ENCODE measurements around the gene COA7. TPM values are rescaled to one million over a fixed set of nuclear protein-coding genes. Genes with fewer than 3 reads are reported as not detected.

COA7 gene
- total and polyA plus RNA-seq, 12 donors, result 3.1 to 34.5 (median 12.9) TPM

- Histone ChIP-seq H3K36me3 (replicated peaks in 1 of 2) (no peaks in the 10 kb centered on the region), H3K4me3 (no peak overlapping the region), H3K27ac (no peak overlapping the region), H3K27me3 (no peaks in the 10 kb centered on the region), H3K9me3 (replicated peaks in 1 of 3) (no peaks in the 10 kb centered on the region), H3K4me1 (replicated peaks in 1 of 2) (no peaks in the 10 kb centered on the region)
- TF ChIP-seq POLR2A (IDR thresholded peaks at IDR 0.05) (no peak), CTCF (IDR thresholded peaks at IDR 0.05) (no peak)
- intact Hi-C loops (cut with DNase I), result no loop called here
- 77 to 85% (median 81%) methylated on average over 3 of the region's 3 CpGs for WGBS, 4 donors
- no peak for DNase-seq
These were observed 30.2 kb downstream of the COA7 start for GRCh38 chr1:52667984-52668383.

GRCh38 chr1:52667290-52667689 lies 30.9 kb downstream of the COA7 start:
- intact Hi-C loops (cut with DNase I), result no loop called here
- TF ChIP-seq POLR2A (IDR thresholded peaks at IDR 0.05) (no peak), CTCF (IDR thresholded peaks at IDR 0.05) (no peak)

GRCh38 chr1:52665006-52665941 lies 32.9 kb downstream of the COA7 start:
- 84 to 91% (median 88%) methylated on average over 6 to 8 of the region's 8 CpGs for WGBS, 4 donors
- intact Hi-C loops (cut with DNase I), result no loop called here
- Histone ChIP-seq H3K4me3 (no peak overlapping the region), H3K27me3 (no peaks in the 10 kb centered on the region), H3K27ac (no peak overlapping the region), H3K9me3 (replicated peaks in 1 of 3) (no peaks in the 10 kb centered on the region), H3K4me1 (replicated peaks in 1 of 2) (no peaks in the 10 kb centered on the region), H3K36me3 (replicated peaks in 1 of 2) (no peaks in the 10 kb centered on the region)
- no peak for TF ChIP-seq CTCF (IDR thresholded peaks at IDR 0.05)
- no peak for TF ChIP-seq POLR2A (IDR thresholded peaks at IDR 0.05)
- peak in 1 of 7 donors; percentile 71 for DNase-seq

More at GRCh38 chr1:52667290-52667689, 30.9 kb downstream of the COA7 start:
- H3K4me1 ChIP-seq (replicated peaks in 1 of 2), result no peaks in the 10 kb centered on the region
- H3K27ac ChIP-seq, result no peak overlapping the region
- peak in 1 of 7 donors; percentile 21 for DNase-seq
- H3K36me3 ChIP-seq (replicated peaks in 1 of 2), result no peaks in the 10 kb centered on the region
- no peaks in the 10 kb centered on the region for H3K27me3 ChIP-seq
- no peak overlapping the region for H3K4me3 ChIP-seq
- WGBS, 4 donors, result 77 to 90% (median 85%) methylated on average over 5 of the region's 5 CpGs
- no peaks in the 10 kb centered on the region for H3K9me3 ChIP-seq (replicated peaks in 1 of 3)

- 82 to 94% (median 90%) methylated on average over 5 of the region's 5 CpGs for WGBS, 4 donors
- Histone ChIP-seq H3K4me1 (replicated peaks in 1 of 2) (no peaks in the 10 kb centered on the region), H3K27me3 (no peaks in the 10 kb centered on the region), H3K9me3 (replicated peaks in 1 of 3) (no peaks in the 10 kb centered on the region), H3K36me3 (replicated peaks in 1 of 2) (no peaks in the 10 kb centered on the region), H3K27ac (no peak overlapping the region), H3K4me3 (no peak overlapping the region)
- intact Hi-C loops (cut with DNase I), result no loop called here
- no peak for DNase-seq
- no peak for TF ChIP-seq POLR2A (IDR thresholded peaks at IDR 0.05)
- TF ChIP-seq CTCF (IDR thresholded peaks at IDR 0.05), result no peak
These were observed 34.4 kb downstream of the COA7 start for GRCh38 chr1:52663716-52664115.
